ENCODE results near the gene USP2.

The USP2 gene

DNA sequence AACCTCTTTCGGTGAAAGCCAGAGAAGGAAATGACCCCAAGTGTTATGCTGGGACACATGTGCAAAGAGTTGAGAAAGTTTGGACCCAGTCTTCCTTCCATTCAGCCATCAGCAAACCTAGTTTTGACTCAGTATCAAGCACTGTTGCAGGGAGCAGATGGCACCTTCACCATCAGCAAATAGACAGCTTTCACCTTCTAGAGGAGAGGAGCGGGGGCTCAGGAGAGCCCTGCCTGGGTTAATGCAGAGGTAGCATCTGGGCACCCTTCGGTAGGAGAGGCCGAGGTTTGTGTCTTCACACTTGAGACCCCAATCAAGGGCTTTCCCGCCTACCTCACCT lies 18.8 kb downstream of the USP2 start:
- CTCF ChIA-PET: interaction anchor here (0.7 to 2.4 kb wide), 4 partner anchors 18 to 216 kb away, joined by 4 to 11 read pairs (median 8); partner anchors contain the start of gene USP2
- DNase-seq (ENCODE audit: extremely low spot score): no peak
- TF ChIP-seq ELF4 (IDR thresholded peaks at IDR 0.05): no peak
- no peak for TF ChIP-seq NFRKB (IDR thresholded peaks at IDR 0.05)
- no peak for TF ChIP-seq TARDBP (IDR thresholded peaks at IDR 0.05)
- no peak for TF ChIP-seq FOXK2 (IDR thresholded peaks at IDR 0.05)
- TF ChIP-seq L3MBTL2 (conservative IDR thresholded peaks at IDR 0.05): no peak; the same call in 1 of the 2 replicates
- no peak for TF ChIP-seq LEF1 (IDR thresholded peaks at IDR 0.05; ENCODE audit: borderline replicate concordance)
- TF ChIP-seq, protein P1, sequence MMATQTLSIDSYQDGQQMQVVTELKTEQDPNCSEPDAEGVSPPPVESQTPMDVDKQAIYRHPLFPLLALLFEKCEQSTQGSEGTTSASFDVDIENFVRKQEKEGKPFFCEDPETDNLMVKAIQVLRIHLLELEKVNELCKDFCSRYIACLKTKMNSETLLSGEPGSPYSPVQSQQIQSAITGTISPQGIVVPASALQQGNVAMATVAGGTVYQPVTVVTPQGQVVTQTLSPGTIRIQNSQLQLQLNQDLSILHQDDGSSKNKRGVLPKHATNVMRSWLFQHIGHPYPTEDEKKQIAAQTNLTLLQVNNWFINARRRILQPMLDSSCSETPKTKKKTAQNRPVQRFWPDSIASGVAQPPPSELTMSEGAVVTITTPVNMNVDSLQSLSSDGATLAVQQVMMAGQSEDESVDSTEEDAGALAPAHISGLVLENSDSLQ (IDR thresholded peaks at IDR 0.05): no peak
- no peak for TF ChIP-seq ARNT (IDR thresholded peaks at IDR 0.05)
- no peak for TF ChIP-seq FOXM1 (IDR thresholded peaks at IDR 0.05; ENCODE audit: borderline replicate concordance)

DNA sequence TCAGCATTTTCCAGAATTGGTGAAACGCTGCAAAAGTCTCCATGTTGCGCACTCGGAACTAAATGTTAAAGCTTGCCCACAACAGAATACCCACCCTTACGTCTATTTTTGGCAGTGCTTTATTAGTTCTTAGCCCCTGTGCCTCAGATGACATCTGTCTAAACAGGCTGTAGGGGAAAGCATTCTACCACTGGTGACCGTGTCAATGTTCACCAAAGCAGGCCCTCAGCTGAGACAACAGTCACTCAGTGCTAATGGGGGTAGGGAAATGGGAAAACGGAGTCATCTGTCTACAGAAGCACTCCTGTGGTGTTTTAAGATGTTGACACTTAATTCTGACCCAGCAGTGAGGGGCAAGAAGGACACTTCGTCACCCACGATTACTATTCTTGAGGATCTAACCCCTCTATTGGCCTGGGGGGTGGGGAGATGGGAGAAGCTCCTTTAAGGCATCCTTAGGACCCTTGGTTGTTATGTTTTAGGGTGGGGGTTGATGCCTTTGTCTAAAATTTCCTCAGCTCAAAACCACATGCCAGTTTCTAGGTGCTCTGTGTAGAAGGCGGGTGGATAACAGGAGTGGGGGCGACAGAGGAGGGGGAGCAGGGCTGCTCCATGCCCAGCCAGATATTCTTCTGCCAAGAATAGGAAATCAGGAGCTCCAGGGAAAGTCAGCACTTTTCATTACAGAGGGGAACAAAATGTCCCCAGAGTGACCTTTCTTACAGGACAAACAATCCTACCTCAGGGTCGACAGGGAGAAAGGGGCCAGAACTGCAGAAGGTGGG lies 19.4 kb downstream of the USP2 start:
- POLR2A ChIA-PET: interaction anchor here (0.9 to 1.4 kb wide), 3 partner anchors 19 to 28 kb away, joined by 3 to 4 read pairs (median 4); partner anchors contain the start of gene RNF26
- TF ChIP-seq FOXK2 (IDR thresholded peaks at IDR 0.05): no peak
- no peak for TF ChIP-seq BHLHE40 (IDR thresholded peaks at IDR 0.05; ENCODE audit: borderline replicate concordance)
- no peak for TF ChIP-seq SP1 (IDR thresholded peaks at IDR 0.05)
- no peak for TF ChIP-seq LEF1 (IDR thresholded peaks at IDR 0.05; ENCODE audit: borderline replicate concordance)
- no peak for TF ChIP-seq ARNT (IDR thresholded peaks at IDR 0.05)
- no peak for TF ChIP-seq FOXM1 (IDR thresholded peaks at IDR 0.05; ENCODE audit: borderline replicate concordance)
- TF ChIP-seq HDGF (IDR thresholded peaks at IDR 0.05; ENCODE audit: borderline replicate concordance): no peak
- TF ChIP-seq CTBP1 (IDR thresholded peaks at IDR 0.05; ENCODE audit: borderline replicate concordance): no peak
- TF ChIP-seq TARDBP (IDR thresholded peaks at IDR 0.05): no peak
- no peak for TF ChIP-seq L3MBTL2 (conservative IDR thresholded peaks at IDR 0.05)
- no peak for TF ChIP-seq ZNF384 (IDR thresholded peaks at IDR 0.05)
- DNase-seq (ENCODE audit: extremely low spot score): no peak
- CTCF ChIA-PET: interaction anchor here (0.6 to 2.4 kb wide), 8 partner anchors 8 to 215 kb away, joined by 3 to 11 read pairs (median 6); partner anchors contain the start of gene USP2

More for the DNA sequence above, 18.8 kb downstream of the USP2 start:
- POLR2A ChIA-PET: interaction anchor here (1.4 kb wide), 1 partner anchor 24 kb away, joined by 4 read pairs; no protein-coding TSS in a partner anchor

DNA sequence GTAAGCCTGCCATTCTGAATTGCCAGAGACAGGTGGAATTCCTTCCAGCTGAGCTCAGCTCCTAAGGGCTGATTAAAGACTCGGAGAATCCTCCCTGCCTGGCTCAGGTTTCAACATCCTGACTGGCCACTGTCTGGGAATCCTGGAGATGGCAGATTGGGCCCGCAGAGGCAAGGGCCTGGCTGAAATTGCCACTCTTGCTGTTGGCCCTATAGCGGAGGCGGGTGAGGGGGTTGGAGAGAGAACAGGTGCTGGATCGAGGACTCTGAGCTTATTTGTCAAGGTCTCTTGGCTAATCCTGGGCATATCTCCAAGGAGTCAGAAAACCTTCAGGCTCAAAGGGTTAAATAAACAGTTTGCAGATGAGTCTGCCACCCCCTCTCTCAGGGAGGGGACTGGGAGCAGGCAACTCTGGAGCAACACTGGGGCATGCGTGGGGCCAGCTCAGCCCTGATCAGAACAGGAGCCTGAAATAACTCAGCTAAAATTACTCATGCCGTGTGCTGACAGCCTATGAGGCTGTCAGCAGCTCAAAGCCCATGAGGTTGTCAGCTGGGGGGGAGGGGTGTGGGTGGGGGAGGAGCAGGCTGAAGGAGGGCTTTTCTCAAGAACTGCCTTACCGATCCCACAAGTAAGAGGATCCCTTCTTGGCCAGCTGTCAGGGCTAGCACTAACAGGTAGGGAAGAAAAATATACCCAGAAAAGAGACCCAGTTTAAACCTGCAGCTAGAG lies 20.3 kb downstream of the USP2 start:
- TF ChIP-seq LEF1 (IDR thresholded peaks at IDR 0.05; ENCODE audit: borderline replicate concordance): no peak
- no peak for TF ChIP-seq FOXM1 (IDR thresholded peaks at IDR 0.05; ENCODE audit: borderline replicate concordance)
- TF ChIP-seq, protein P1 (IDR thresholded peaks at IDR 0.05): peak; percentile 54; the same call in 1 of the 2 replicates
- ChIA-PET POLR2A (interaction anchor here (0.9 to 1.4 kb wide), 4 partner anchors 19 to 255 kb away, joined by 3 to 4 read pairs (median 4); partner anchors contain the start of gene RNF26), CTCF (interaction anchor here (1.0 to 2.4 kb wide), 5 partner anchors 13 to 114 kb away, joined by 4 to 11 read pairs (median 7); partner anchors contain the start of gene USP2)
- peak; percentile 39 for DNase-seq (ENCODE audit: extremely low spot score)

DNA sequence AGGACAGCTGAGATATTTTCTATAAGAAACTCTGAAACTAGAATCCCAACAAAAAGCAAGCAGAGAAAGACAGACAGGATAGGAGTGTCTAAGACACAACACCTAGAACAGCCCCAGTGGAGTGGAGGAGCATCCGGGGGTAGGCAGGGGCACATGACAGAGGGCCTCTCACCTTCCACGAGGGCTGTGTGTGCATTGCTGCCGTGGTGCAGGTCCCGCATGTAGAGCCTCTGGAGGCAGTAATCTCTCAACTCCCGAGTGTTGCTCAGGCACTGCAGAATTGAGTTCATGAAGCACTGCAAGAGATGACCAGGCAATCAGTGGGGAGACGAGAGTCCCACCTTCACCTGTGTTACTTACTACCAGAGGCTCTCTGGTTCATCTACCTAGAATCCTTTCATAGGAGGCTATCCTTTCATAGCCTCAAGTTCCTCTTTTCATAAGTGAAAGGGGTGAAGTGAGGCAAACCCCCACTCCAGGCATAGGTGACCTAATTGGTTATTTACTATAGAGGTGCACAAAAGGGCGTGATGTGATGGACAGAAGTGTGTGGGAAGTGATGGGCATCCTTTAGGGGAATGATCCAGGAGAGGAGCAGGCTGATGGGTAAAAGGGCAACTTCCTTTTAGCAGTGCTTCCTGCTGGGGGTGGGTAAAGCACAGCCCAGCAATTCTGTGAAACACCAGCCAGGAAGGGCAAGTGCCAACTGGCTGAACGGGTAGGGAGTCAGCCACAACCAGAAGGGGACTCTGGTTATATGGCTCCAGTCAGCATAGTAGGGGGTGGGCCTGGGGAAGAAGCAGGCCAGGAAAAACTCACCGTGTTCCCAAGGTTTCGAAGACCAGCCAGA lies 21.9 kb downstream of the USP2 start:
- ChIA-PET CTCF (no interaction called here), POLR2A (no interaction called here)
- no peak for DNase-seq (ENCODE audit: extremely low spot score)
- TF ChIP-seq ELF4 (IDR thresholded peaks at IDR 0.05): no peak
- TF ChIP-seq CTBP1 (IDR thresholded peaks at IDR 0.05; ENCODE audit: borderline replicate concordance): no peak
- TF ChIP-seq FOXK2 (IDR thresholded peaks at IDR 0.05): no peak
- TF ChIP-seq HDGF (IDR thresholded peaks at IDR 0.05; ENCODE audit: borderline replicate concordance): no peak
- no peak for TF ChIP-seq L3MBTL2 (conservative IDR thresholded peaks at IDR 0.05)
- TF ChIP-seq TARDBP (IDR thresholded peaks at IDR 0.05): no peak
- TF ChIP-seq BHLHE40 (IDR thresholded peaks at IDR 0.05; ENCODE audit: borderline replicate concordance): no peak
- no peak for TF ChIP-seq ZNF384 (IDR thresholded peaks at IDR 0.05)
- TF ChIP-seq, protein P1 (IDR thresholded peaks at IDR 0.05): no peak
- no peak for TF ChIP-seq ARNT (IDR thresholded peaks at IDR 0.05)
- no peak for TF ChIP-seq LEF1 (IDR thresholded peaks at IDR 0.05; ENCODE audit: borderline replicate concordance)
- no peak for TF ChIP-seq FOXA1 (IDR thresholded peaks at IDR 0.05)
- no peak for TF ChIP-seq SUZ12 (IDR thresholded peaks at IDR 0.05)
- TF ChIP-seq NFRKB (IDR thresholded peaks at IDR 0.05): no peak
- no peak for TF ChIP-seq FOXM1 (IDR thresholded peaks at IDR 0.05; ENCODE audit: borderline replicate concordance)

DNA sequence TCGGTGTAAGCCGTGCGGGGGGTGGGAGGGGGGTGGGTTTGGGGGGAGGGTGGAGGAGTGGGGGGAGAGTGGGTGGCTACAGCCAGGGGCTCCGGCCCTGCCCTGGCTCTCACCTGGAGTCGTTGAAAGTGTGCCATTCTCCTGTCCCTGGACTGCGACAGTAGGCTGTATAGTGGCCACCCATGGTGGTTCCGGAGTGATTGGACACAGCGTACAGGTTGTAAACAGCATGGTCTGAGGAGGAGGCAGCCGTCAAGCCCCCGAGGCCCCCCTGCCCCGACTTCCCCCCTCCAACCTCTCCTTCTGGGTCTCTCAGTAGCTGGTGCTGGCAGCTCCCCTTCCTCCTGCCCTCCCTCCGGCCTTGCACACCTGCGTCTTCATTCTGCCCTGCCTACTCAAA lies 24.4 kb downstream of the USP2 start:
- TF ChIP-seq CTBP1 (IDR thresholded peaks at IDR 0.05; ENCODE audit: borderline replicate concordance) (no peak), ELF4 (IDR thresholded peaks at IDR 0.05) (no peak), ARNT (IDR thresholded peaks at IDR 0.05) (no peak), BHLHE40 (IDR thresholded peaks at IDR 0.05; ENCODE audit: borderline replicate concordance) (no peak), LEF1 (IDR thresholded peaks at IDR 0.05; ENCODE audit: borderline replicate concordance) (no peak), HDGF (IDR thresholded peaks at IDR 0.05; ENCODE audit: borderline replicate concordance) (no peak), FOXM1 (IDR thresholded peaks at IDR 0.05; ENCODE audit: borderline replicate concordance) (no peak), FOXA1 (IDR thresholded peaks at IDR 0.05) (no peak), NFRKB (IDR thresholded peaks at IDR 0.05) (no peak), TARDBP (IDR thresholded peaks at IDR 0.05) (no peak), L3MBTL2 (conservative IDR thresholded peaks at IDR 0.05) (no peak), ZNF384 (IDR thresholded peaks at IDR 0.05) (no peak)
- ChIA-PET POLR2A (no interaction called here), CTCF (interaction anchor here (0.6 kb wide), 1 partner anchor 142 kb away, joined by 3 read pairs; no protein-coding TSS in a partner anchor)
- DNase-seq (ENCODE audit: extremely low spot score): no peak
